Tibial nerve (tissue), 3 donors: Measurements from ENCODE around the gene SH3BP4.

ENCODE experiments used
- CTCF ChIP-seq, 5 experiments: fragments of 200-600 bp in 3 of 5; fragments of 450-650 bp in 2 of 5; sonication (generic) in 3 of 5; IDR thresholded peaks; one replicate each; pipeline ENCODE4 v1.5.1; 2016 to 2019; ENCODE audit warnings: antibody characterized with exemption in 5 of 5, mild to moderate bottlenecking in 3 of 5, moderate library complexity in 2 of 5
- POLR2A ChIP-seq, 2 donors: fragments of 450-650 bp; IDR thresholded peaks; one replicate each; pipeline ENCODE4 v1.6.1; 2017; ENCODE audit warnings: antibody characterized with exemption in 2 of 2, mild to moderate bottlenecking in 2 of 2, moderate library complexity in 2 of 2

DNA sequence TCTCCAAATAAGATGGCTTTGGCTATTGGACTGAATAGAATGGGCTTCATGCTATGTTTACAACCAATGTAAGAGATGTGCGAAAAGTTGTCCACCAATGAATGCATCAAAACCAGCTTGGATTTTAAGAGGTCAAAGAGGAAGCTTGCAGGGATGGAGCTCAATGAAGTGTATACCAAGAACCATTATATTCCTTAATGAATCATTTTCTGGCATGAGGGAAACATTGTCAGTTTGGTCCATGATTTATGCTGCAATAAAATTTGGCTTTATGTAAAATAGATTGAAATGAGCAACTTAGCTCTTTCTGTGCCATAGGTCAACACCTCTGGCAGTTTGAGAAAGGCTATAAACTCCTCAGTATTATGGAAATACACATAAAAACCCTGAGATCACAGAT lies 107.3 kb downstream of the SH3BP4 start:
- TF ChIP-seq CTCF (IDR thresholded peaks at IDR 0.05) (no peak), POLR2A (IDR thresholded peaks at IDR 0.05) (no peak)
